NCI-H1436 (cell line): ENCODE measurements around the gene OTOP3.
A peak's percentile ranks its signal among the peaks of the same experiment; 100 is the strongest.
"Not testable (repeated sequence)": the region's sequence is repeated elsewhere in the genome, so short reads cannot be mapped to it uniquely, and the experiment has no call there.

Experiments used
- DNase-seq: peaks from one replicate; lab custom pipeline; 2025; lab: John Stamatoyannopoulos, UW

Gene OTOP3

GRCh38 chr17:74961657-74962350, 26.1 kb downstream of the OTOP3 start:
- peak; percentile 89 for DNase-seq

GRCh38 chr17:74962622-74963394, 27.1 kb downstream of the OTOP3 start:
- DNase-seq = no peak

GRCh38 chr17:74963656-74964055, 28.0 kb downstream of the OTOP3 start:
- no peak for DNase-seq

- no peak for DNase-seq
These were observed 28.6 kb downstream of the OTOP3 start for GRCh38 chr17:74964246-74964761.

- no peak for DNase-seq
These were observed 29.4 kb downstream of the OTOP3 start for GRCh38 chr17:74964988-74965622.

GRCh38 chr17:74968361-74968780, 32.7 kb downstream of the OTOP3 start:
- DNase-seq = no peak

GRCh38 chr17:74969501-74969900, 33.8 kb downstream of the OTOP3 start:
- DNase-seq = not testable (repeated sequence)

- no peak for DNase-seq
These were observed 34.7 kb downstream of the OTOP3 start for GRCh38 chr17:74970395-74970794.

- no peak for DNase-seq
These were observed 35.6 kb downstream of the OTOP3 start for GRCh38 chr17:74971069-74971841.

GRCh38 chr17:74971842-74972106, 36.1 kb downstream of the OTOP3 start:
- no peak for DNase-seq

- peak; percentile 80 for DNase-seq
These were observed 36.6 kb downstream of the OTOP3 start, which contains the start of gene HID1 for GRCh38 chr17:74972107-74972972. Gene HID1, minus strand, starts transcription at chr17:74972759. Its CDS starts 103 bp downstream, at chr17:74972656.

GRCh38 chr17:74972973-74973328, 37.3 kb downstream of the OTOP3 start:
- no peak for DNase-seq

GRCh38 chr17:74975943-74976342, 40.2 kb downstream of the OTOP3 start:
- no peak for DNase-seq

GRCh38 chr17:74977802-74978201, 42.1 kb downstream of the OTOP3 start:
- no peak for DNase-seq

GRCh38 chr17:74978240-74978639, 42.5 kb downstream of the OTOP3 start:
- no peak for DNase-seq

- DNase-seq = no peak
These were observed 43.9 kb downstream of the OTOP3 start for GRCh38 chr17:74979408-74980146.

- DNase-seq = no peak
These were observed 45.8 kb downstream of the OTOP3 start for GRCh38 chr17:74981318-74981978.

GRCh38 chr17:74981979-74982662, 46.4 kb downstream of the OTOP3 start:
- peak; percentile 83 for DNase-seq

- not testable (repeated sequence) for DNase-seq
These were observed 47.1 kb downstream of the OTOP3 start for GRCh38 chr17:74982663-74983313.
